ENCODE measurements around the gene DAPP1. TPM values are rescaled to one million over a fixed set of nuclear protein-coding genes. Genes with fewer than 3 reads are reported as not detected.

DAPP1 gene
- total and polyA plus RNA-seq, 2 experiments from 2014 or later, result not detected

DNA sequence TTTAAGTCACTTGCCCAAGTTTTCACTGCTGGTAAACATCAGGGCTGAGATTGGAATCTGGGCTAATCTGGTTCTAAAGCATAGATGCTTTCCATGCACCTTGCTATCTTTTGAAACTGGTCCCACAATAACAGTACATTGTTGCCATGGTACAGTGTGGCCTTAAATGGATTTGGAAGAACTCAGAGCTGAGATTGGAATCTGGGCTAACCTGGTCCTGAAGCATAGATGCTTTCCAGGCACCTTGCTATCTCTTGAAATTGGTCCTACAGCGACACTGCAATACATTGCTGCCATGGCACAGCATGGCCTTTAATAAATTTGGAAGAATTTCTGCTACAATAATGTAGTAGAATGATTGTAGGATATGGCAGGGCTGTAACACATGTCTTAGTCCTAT, 28.6 kb downstream of the DAPP1 start:
- Histone ChIP-seq H3K36me3 (ENCODE audit: insufficient read depth) (no peaks in the 10 kb centered on the region), H4K20me1 (replicated peaks; ENCODE audit: insufficient read depth) (no peaks in the 10 kb centered on the region), H3K79me2 (replicated peaks; ENCODE audit: insufficient read depth) (no peaks in the 10 kb centered on the region), H3K27ac (ENCODE audit: low read depth) (no peak overlapping the region), H3K9me2 (ENCODE audit: insufficient read depth) (no peaks in the 10 kb centered on the region), H3K4me2 (no peak overlapping the region), H2AFZ (no peak overlapping the region), H3K4me3 (no peak overlapping the region), H3K4me1 (ENCODE audit: insufficient read depth) (no peaks in the 10 kb centered on the region), H3F3A (replicated peaks; ENCODE audit: low read depth) (no peaks in the 10 kb centered on the region), H3K27me3 (ENCODE audit: insufficient read depth) (no peaks in the 10 kb centered on the region)
- ATAC-seq, result no peak
- DNase-seq (ENCODE audit: low spot score), result no peak
- no peak overlapping the region for H3K27ac Mint-ChIP-seq
- no peaks in the 10 kb centered on the region for H3K9me3 Mint-ChIP-seq
- H3K27me3 Mint-ChIP-seq (ENCODE audit: insufficient read depth, low read depth, poor library complexity), result no peaks in the 10 kb centered on the region
- no peaks in the 10 kb centered on the region for H3K4me1 Mint-ChIP-seq
- no peaks in the 10 kb centered on the region for H3K36me3 Mint-ChIP-seq (ENCODE audit: low read depth)
- TF ChIP-seq NANOG (IDR thresholded peaks at IDR 0.05; ENCODE audit: borderline replicate concordance), result no peak
- no peak for TF ChIP-seq EZH2phosphoT487 (IDR thresholded peaks at IDR 0.05; ENCODE audit: unreplicated experiment)
- TF ChIP-seq JUNB (IDR thresholded peaks at IDR 0.05; ENCODE audit: unreplicated experiment), result no peak
- no peak for TF ChIP-seq STAT1 (IDR thresholded peaks at IDR 0.05; ENCODE audit: unreplicated experiment)
- no peak for TF ChIP-seq ZNF331 (CRISPR knock-in tag; IDR thresholded peaks at IDR 0.05; ENCODE audit: low read depth)
- TF ChIP-seq CREB1 (CRISPR knock-in tag; IDR thresholded peaks at IDR 0.05; ENCODE audit: low read depth), result no peak
- no peak for TF ChIP-seq ZNF114 (CRISPR knock-in tag; IDR thresholded peaks at IDR 0.05)
- TF ChIP-seq, protein P1, sequence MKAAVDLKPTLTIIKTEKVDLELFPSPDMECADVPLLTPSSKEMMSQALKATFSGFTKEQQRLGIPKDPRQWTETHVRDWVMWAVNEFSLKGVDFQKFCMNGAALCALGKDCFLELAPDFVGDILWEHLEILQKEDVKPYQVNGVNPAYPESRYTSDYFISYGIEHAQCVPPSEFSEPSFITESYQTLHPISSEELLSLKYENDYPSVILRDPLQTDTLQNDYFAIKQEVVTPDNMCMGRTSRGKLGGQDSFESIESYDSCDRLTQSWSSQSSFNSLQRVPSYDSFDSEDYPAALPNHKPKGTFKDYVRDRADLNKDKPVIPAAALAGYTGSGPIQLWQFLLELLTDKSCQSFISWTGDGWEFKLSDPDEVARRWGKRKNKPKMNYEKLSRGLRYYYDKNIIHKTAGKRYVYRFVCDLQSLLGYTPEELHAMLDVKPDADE (IDR thresholded peaks at IDR 0.05), result no peak
- TF ChIP-seq, protein P2, sequence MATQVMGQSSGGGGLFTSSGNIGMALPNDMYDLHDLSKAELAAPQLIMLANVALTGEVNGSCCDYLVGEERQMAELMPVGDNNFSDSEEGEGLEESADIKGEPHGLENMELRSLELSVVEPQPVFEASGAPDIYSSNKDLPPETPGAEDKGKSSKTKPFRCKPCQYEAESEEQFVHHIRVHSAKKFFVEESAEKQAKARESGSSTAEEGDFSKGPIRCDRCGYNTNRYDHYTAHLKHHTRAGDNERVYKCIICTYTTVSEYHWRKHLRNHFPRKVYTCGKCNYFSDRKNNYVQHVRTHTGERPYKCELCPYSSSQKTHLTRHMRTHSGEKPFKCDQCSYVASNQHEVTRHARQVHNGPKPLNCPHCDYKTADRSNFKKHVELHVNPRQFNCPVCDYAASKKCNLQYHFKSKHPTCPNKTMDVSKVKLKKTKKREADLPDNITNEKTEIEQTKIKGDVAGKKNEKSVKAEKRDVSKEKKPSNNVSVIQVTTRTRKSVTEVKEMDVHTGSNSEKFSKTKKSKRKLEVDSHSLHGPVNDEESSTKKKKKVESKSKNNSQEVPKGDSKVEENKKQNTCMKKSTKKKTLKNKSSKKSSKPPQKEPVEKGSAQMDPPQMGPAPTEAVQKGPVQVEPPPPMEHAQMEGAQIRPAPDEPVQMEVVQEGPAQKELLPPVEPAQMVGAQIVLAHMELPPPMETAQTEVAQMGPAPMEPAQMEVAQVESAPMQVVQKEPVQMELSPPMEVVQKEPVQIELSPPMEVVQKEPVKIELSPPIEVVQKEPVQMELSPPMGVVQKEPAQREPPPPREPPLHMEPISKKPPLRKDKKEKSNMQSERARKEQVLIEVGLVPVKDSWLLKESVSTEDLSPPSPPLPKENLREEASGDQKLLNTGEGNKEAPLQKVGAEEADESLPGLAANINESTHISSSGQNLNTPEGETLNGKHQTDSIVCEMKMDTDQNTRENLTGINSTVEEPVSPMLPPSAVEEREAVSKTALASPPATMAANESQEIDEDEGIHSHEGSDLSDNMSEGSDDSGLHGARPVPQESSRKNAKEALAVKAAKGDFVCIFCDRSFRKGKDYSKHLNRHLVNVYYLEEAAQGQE (IDR thresholded peaks at IDR 0.05; ENCODE audit: unreplicated experiment), result no peak
- no peak for TF ChIP-seq EZH2 (IDR thresholded peaks at IDR 0.05; ENCODE audit: low read depth, unreplicated experiment)
- TF ChIP-seq, protein P3, sequence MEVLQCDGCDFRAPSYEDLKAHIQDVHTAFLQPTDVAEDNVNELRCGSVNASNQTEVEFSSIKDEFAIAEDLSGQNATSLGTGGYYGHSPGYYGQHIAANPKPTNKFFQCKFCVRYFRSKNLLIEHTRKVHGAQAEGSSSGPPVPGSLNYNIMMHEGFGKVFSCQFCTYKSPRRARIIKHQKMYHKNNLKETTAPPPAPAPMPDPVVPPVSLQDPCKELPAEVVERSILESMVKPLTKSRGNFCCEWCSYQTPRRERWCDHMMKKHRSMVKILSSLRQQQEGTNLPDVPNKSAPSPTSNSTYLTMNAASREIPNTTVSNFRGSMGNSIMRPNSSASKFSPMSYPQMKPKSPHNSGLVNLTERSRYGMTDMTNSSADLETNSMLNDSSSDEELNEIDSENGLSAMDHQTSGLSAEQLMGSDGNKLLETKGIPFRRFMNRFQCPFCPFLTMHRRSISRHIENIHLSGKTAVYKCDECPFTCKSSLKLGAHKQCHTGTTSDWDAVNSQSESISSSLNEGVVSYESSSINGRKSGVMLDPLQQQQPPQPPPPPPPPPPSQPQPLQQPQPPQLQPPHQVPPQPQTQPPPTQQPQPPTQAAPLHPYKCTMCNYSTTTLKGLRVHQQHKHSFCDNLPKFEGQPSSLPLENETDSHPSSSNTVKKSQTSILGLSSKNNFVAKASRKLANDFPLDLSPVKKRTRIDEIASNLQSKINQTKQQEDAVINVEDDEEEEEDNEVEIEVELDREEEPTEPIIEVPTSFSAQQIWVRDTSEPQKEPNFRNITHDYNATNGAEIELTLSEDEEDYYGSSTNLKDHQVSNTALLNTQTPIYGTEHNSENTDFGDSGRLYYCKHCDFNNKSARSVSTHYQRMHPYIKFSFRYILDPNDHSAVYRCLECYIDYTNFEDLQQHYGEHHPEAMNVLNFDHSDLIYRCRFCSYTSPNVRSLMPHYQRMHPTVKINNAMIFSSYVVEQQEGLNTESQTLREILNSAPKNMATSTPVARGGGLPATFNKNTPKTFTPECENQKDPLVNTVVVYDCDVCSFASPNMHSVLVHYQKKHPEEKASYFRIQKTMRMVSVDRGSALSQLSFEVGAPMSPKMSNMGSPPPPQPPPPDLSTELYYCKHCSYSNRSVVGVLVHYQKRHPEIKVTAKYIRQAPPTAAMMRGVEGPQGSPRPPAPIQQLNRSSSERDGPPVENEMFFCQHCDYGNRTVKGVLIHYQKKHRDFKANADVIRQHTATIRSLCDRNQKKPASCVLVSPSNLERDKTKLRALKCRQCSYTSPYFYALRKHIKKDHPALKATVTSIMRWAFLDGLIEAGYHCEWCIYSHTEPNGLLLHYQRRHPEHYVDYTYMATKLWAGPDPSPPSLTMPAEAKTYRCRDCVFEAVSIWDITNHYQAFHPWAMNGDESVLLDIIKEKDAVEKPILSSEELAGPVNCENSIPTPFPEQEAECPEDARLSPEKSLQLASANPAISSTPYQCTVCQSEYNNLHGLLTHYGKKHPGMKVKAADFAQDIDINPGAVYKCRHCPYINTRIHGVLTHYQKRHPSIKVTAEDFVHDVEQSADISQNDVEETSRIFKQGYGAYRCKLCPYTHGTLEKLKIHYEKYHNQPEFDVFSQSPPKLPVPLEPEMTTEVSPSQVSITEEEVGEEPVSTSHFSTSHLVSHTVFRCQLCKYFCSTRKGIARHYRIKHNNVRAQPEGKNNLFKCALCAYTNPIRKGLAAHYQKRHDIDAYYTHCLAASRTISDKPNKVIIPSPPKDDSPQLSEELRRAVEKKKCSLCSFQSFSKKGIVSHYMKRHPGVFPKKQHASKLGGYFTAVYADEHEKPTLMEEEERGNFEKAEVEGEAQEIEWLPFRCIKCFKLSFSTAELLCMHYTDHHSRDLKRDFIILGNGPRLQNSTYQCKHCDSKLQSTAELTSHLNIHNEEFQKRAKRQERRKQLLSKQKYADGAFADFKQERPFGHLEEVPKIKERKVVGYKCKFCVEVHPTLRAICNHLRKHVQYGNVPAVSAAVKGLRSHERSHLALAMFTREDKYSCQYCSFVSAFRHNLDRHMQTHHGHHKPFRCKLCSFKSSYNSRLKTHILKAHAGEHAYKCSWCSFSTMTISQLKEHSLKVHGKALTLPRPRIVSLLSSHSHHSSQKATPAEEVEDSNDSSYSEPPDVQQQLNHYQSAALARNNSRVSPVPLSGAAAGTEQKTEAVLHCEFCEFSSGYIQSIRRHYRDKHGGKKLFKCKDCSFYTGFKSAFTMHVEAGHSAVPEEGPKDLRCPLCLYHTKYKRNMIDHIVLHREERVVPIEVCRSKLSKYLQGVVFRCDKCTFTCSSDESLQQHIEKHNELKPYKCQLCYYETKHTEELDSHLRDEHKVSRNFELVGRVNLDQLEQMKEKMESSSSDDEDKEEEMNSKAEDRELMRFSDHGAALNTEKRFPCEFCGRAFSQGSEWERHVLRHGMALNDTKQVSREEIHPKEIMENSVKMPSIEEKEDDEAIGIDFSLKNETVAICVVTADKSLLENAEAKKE (CRISPR knock-in tag; IDR thresholded peaks at IDR 0.05), result no peak
- no peak for TF ChIP-seq POLR2AphosphoS5 (IDR thresholded peaks at IDR 0.05; ENCODE audit: low read depth)
- TF ChIP-seq, protein P4, sequence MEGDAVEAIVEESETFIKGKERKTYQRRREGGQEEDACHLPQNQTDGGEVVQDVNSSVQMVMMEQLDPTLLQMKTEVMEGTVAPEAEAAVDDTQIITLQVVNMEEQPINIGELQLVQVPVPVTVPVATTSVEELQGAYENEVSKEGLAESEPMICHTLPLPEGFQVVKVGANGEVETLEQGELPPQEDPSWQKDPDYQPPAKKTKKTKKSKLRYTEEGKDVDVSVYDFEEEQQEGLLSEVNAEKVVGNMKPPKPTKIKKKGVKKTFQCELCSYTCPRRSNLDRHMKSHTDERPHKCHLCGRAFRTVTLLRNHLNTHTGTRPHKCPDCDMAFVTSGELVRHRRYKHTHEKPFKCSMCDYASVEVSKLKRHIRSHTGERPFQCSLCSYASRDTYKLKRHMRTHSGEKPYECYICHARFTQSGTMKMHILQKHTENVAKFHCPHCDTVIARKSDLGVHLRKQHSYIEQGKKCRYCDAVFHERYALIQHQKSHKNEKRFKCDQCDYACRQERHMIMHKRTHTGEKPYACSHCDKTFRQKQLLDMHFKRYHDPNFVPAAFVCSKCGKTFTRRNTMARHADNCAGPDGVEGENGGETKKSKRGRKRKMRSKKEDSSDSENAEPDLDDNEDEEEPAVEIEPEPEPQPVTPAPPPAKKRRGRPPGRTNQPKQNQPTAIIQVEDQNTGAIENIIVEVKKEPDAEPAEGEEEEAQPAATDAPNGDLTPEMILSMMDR (conservative IDR thresholded peaks at IDR 0.05; ENCODE audit: low read depth in 2 of 2), result no peak
- no peak overlapping the region for H3K4me3 Mint-ChIP-seq

All from GM23338 (cell line).